HG02678 (cell line): ENCODE results near the gene KCNMA1.
"Not testable (repeated sequence)": the region's sequence is repeated elsewhere in the genome, so short reads cannot be mapped to it uniquely, and the experiment has no call there.

Experiments
- ATAC-seq: cut with Tn5 transposase; IDR thresholded peaks from one replicate; pipeline ENCODE4 v1.9.1; 2021; ENCODE audit warnings: mild to moderate bottlenecking, moderate library complexity; ENCODE audit not compliant: unreplicated experiment

KCNMA1 gene

DNA sequence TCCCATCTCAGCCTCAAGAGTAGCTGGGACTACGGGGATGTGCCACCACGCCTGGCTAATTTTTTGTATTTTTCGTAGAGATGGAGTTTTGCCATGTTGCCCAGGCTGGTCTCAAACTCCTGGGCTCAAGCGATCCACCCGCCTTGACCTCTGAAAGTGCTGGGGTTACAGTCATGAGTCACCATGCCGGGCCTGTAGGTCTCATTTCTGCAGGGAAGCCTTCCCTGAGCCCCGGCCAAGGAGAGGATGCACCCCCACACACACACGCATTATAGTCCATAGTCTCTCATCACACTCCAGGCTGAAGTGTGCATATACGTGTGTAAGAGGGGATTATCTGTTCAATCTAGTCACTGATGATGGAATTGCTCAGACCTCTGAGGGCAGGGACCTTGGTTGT lies 29.3 kb downstream of the KCNMA1 start:
- ATAC-seq: no peak

- no peak for ATAC-seq
These were observed 30.9 kb downstream of the KCNMA1 start for GRCh38 chr10:77606751-77607150.

- ATAC-seq: no peak
These were observed 32.1 kb downstream of the KCNMA1 start for GRCh38 chr10:77605466-77605865.

DNA sequence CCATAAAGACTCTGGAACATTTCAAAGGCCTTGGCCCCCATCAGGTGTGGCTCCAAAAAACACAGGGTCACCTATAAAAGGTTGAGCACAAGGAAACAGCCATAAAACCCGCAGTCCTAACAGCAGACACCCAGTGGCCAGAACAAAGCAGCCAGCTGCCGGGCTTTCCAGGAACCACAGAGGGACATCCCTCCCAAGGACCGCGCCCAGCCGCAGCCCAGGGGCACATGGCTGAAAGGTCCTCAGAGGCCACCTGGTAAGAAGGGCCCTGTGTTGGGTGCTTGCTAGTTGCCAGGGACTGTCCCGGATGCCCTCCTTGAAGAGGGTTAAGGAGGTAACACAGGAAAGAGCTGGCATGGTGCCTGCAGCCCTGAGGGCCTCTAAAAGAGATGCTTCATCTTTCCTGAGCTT lies 32.7 kb downstream of the KCNMA1 start:
- no peak for ATAC-seq

- ATAC-seq: no peak
These were observed 33.5 kb downstream of the KCNMA1 start for GRCh38 chr10:77604063-77604462.

DNA sequence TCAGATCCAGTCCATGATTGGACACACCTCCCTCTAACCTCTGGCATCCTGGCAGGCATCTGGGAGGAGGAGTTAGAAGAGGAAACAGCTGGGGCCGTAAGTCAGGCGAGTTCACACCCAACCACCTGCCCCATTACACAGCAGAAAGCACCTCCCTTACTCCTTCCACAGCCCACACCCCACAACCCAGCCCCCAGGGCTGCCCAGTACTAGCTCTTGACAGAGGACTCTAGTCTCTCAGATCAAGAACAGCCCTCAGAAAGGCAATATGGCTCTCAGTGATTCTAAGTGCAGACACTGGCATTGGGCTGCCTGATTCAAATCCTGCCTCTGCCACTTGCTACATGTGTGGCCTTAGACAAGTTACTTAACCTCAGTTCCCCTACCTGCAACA lies 34.1 kb downstream of the KCNMA1 start:
- ATAC-seq: peak; percentile 70

DNA sequence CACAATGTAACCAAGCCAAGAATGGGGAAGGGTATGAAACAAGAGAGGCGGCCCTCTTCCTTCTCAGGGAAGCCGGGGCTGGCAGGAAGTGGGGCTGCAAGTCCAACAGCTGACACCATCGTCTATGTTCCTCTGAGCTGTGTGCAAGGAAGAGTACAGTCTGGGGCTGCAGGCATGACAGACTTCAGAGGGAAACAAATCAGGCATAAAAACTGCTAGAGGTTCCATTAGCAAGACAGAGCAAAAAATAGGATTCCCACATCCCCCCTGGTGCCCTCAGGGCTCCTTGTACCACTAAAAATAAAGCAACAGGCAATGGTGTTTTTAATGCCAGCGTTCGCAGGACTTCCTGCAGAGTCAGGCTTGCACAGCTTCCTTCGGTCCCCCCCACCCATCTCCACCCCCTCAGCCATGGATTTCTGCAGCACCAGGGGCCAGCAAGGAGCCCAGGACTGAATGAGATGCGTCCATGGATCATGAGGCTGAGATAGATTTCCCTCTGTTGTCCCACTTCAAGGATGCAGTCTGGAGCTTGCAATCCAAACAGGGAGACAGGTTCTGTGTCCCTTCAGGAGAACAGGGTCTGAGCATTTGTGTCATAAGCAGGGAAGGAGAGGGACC lies 34.6 kb downstream of the KCNMA1 start:
- no peak for ATAC-seq

GRCh38 chr10:77602231-77602912 lies 35.2 kb downstream of the KCNMA1 start:
- ATAC-seq: no peak

DNA sequence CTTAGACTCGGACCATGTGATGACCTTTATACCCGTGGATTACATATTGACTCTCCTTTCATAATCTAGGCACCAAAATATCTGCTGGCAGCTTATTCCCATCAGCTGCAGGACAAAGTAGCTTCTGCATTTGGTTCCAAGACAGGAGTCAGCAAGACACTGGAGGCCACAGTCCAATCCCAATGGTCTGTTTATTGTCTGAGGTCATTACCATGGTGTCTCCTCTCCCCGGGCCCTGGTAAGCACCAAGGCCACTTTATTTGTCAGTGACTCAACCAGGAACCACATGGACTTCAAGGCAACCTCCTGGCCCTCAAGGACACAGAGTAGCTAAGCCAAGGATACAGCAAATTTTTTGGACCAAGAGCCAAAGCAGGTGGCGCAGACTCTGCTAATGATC lies 36.1 kb downstream of the KCNMA1 start:
- ATAC-seq: no peak

- ATAC-seq: no peak
These were observed 37.0 kb downstream of the KCNMA1 start for GRCh38 chr10:77600640-77601039.

DNA sequence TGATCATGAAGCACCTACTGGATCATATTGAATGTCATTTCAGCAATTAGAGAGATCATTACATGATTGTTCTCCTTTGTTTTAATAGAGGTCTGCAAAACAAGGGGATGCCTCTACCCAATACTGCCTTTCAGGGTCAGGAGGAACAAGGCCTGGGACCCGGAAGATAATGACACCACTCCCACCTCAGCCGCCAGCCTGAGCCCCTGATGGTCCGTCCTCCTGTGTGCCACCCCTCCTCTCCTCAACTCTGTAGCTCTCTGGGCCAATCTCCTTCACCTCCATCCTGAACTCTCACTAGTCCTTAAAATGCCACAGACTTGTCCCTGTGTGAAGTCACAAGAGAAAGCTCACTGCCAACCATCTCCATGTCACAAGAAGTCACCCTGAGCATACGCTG lies 38.0 kb downstream of the KCNMA1 start:
- ATAC-seq: no peak

GRCh38 chr10:77598606-77599005 lies 39.0 kb downstream of the KCNMA1 start:
- ATAC-seq: no peak

DNA sequence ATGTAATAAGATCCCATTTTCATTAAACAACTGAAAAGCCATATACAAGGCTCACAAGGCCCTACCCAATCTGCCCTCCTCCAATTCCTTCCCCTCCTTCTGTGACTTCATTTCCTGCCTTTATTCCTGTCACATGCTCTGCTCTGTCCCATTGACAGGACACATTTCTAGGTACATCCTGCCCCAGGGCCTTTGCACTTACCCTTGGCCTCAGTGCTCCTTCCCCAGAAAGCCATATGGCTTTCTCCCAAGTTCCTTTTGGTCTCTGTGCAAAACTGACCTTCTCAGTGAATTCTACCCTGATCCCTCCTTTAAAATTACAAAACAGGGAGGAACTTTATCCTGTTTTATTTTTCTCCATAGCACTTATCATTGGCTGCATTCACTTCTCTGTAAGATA lies 40.0 kb downstream of the KCNMA1 start:
- no peak for ATAC-seq

DNA sequence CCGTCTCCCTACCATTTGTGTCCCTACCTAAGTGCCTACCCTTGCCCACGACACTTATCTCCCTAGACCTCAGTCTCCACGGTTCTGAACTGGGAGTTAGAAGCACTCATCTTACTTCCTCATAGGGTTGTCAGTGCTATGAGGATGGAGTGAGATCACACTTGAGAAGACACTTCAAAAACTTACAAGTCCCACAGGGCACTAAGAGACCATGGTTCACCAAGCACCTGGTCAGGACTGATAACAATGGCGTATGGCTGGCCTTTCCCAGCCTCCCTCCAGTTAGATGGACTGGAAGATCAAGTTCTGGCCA lies 43.2 kb downstream of the KCNMA1 start:
- ATAC-seq: no peak

DNA sequence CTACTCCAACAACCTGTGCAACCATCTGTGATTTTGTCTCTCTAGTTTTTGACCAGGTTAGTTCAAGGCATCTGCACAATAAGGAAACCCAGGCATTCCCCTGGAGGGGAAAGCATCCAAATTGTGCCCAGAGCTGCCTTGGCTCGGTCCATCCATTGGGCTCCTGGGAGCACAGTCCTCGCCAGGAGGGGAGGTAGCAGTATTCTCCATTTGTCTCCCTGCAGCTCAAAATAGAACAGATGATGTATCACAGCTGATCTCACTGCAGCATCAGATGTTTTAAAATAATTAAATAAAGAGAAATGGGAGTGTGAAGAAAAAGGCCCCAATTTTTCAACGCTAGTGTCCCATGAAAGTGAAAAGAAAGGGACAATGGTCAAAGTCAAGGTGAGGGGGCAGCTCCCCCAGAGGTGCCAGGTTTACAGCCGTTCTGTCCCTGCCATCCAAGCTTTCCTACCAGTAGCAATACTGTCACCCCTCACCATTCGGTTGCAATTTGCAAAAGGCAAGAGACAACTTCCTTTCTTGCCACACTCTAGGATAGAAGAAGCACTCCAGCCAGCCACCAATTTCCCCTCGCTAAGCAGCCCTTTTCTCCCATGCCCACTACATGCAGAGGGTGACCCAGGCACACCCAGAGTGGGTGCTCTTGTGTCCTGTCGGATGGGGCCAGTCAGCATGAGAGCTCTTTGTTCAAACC lies 43.7 kb downstream of the KCNMA1 start:
- no peak for ATAC-seq

- ATAC-seq: no peak
These were observed 44.5 kb downstream of the KCNMA1 start for GRCh38 chr10:77592946-77593636.

- no peak for ATAC-seq
These were observed 45.1 kb downstream of the KCNMA1 start for GRCh38 chr10:77592510-77592909.

DNA sequence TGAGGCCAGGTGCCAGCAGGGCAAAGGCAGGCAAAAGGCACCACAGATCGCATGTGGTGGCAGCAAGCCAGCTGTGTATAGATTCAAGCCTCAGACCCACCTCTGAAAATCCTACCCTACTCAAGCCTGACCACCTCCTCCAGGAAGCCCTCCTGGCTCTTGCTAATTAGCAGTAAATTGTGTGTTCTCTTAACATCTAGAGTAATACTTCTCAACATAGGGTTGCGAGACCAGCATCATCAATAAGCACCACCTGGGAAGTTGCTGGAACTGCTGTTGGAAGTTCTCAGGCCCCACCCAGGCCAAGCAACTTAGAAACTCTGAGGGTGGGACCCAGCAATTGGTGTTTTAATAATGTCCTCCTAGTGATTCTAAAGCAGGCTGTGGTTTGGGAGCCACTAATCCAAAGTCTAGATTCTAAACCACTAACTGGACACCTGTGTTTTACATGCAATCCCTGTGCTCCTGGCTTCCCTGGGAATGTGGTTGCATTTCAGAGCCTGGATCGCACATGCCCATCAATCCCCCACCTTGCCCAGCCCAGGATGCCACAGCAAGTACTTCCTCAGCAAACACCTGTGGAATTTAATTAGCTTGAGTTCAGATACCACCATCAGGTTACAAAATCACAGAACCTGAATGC lies 46.2 kb downstream of the KCNMA1 start:
- ATAC-seq: no peak

GRCh38 chr10:77590344-77591237 lies 47.0 kb downstream of the KCNMA1 start:
- no peak for ATAC-seq

GRCh38 chr10:77589703-77590102 lies 47.9 kb downstream of the KCNMA1 start:
- not testable (repeated sequence) for ATAC-seq
